Measurements from ENCODE around the gene IL16.

IL16 gene

DNA sequence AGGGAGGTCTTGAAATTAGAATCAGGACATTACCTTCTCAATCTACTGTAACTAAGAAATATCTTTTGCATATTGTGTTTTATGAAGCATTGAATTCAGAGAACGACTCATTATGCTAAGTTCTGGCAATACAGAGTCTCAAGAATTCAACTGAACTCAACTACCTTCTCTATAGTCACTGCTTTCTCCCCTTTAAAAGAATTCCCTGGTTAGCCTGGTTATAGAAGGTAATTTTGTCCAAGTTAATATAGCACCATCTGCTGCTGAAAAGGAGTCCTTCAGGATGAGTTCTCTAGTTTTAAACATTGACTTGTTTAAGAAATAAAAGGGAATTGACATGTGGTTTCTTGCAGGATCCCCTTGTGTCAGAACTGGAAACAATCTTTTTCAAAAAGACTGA, 60.2 kb downstream of the IL16 start:
- H2AFZ ChIP-seq (ENCODE audit: low read depth): no peak overlapping the region
- no peak overlapping the region for H3K27ac ChIP-seq
- no peaks in the 10 kb centered on the region for H4K20me1 ChIP-seq (ENCODE audit: insufficient read depth)
- H3K4me1 ChIP-seq (ENCODE audit: low read depth, poor library complexity, severe bottlenecking): no peaks in the 10 kb centered on the region
- TF ChIP-seq, protein P1, sequence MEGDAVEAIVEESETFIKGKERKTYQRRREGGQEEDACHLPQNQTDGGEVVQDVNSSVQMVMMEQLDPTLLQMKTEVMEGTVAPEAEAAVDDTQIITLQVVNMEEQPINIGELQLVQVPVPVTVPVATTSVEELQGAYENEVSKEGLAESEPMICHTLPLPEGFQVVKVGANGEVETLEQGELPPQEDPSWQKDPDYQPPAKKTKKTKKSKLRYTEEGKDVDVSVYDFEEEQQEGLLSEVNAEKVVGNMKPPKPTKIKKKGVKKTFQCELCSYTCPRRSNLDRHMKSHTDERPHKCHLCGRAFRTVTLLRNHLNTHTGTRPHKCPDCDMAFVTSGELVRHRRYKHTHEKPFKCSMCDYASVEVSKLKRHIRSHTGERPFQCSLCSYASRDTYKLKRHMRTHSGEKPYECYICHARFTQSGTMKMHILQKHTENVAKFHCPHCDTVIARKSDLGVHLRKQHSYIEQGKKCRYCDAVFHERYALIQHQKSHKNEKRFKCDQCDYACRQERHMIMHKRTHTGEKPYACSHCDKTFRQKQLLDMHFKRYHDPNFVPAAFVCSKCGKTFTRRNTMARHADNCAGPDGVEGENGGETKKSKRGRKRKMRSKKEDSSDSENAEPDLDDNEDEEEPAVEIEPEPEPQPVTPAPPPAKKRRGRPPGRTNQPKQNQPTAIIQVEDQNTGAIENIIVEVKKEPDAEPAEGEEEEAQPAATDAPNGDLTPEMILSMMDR (conservative IDR thresholded peaks at IDR 0.05; ENCODE audit: low read depth, low read length): 0 out of 2 replicates have a peak, but pooled peaks have one; percentile 23
- no peak overlapping the region for H3K4me3 ChIP-seq (IDR thresholded peaks at IDR 0.05; ENCODE audit: insufficient read depth, low read depth, low read length)
- H3K36me3 ChIP-seq (ENCODE audit: insufficient read depth): no peaks in the 10 kb centered on the region
- no peak overlapping the region for H3K4me2 ChIP-seq
- no peaks in the 10 kb centered on the region for H3K79me2 ChIP-seq (ENCODE audit: insufficient read depth, low read depth)
- no peak overlapping the region for H3K9ac ChIP-seq
- no peaks in the 10 kb centered on the region for H3K27me3 ChIP-seq (ENCODE audit: insufficient read depth, low read depth)

DNA sequence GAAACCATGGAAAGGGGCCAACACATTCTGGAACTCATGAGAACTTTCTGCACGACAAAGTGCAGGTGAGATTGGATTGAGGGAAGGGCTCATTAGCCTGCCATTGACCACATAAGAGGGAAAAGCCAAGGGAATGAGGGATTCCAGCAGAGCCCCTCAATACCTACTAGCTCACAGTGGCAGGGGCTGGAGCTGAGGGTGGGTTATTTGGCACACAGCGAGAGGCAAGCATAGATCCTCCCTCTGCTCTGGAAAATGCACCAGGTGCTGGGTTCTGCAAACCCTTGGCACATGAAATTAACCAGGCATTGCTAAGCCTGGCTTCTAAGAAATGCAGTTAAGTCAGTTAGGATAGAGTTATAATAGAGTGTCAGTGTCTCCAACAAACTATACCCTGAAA, 60.8 kb downstream of the IL16 start:
- Histone ChIP-seq H3K4me3 (IDR thresholded peaks at IDR 0.05; ENCODE audit: insufficient read depth, low read depth, low read length) (no peak overlapping the region), H2AFZ (ENCODE audit: low read depth) (no peak overlapping the region), H3K9ac (no peak overlapping the region), H4K20me1 (ENCODE audit: insufficient read depth) (no peaks in the 10 kb centered on the region), H3K4me2 (no peak overlapping the region), H3K27ac (no peak overlapping the region), H3K4me1 (ENCODE audit: low read depth, poor library complexity, severe bottlenecking) (no peaks in the 10 kb centered on the region), H3K79me2 (ENCODE audit: insufficient read depth, low read depth) (no peaks in the 10 kb centered on the region), H3K27me3 (ENCODE audit: insufficient read depth, low read depth) (no peaks in the 10 kb centered on the region), H3K36me3 (ENCODE audit: insufficient read depth) (no peaks in the 10 kb centered on the region)
- TF ChIP-seq, protein P1 (conservative IDR thresholded peaks at IDR 0.05; ENCODE audit: low read depth, low read length): no peak

DNA sequence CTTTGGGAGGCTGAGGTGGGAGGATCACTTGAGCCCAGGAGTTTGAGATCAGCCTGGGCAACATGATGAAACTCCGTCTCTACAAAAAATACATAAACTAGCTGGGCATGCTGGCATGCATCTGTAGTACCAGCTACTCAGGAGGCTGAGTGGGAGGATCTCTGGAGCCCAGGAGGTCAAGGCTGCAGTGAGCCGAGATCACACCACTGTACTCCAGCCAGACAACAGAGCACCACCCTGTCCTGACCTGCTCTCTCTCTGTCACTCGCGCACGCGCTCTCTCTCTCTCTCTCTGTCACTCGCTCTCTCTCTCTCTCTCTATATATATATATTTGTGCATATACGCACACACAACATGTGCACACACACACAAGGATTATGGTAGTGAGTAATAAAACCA, 61.8 kb downstream of the IL16 start:
- Histone ChIP-seq H3K4me1 (ENCODE audit: low read depth, poor library complexity, severe bottlenecking) (no peaks in the 10 kb centered on the region), H3K79me2 (ENCODE audit: insufficient read depth, low read depth) (no peaks in the 10 kb centered on the region), H3K4me3 (IDR thresholded peaks at IDR 0.05; ENCODE audit: insufficient read depth, low read depth, low read length) (no peak overlapping the region), H4K20me1 (ENCODE audit: insufficient read depth) (no peaks in the 10 kb centered on the region), H3K27ac (no peak overlapping the region), H2AFZ (ENCODE audit: low read depth) (no peak overlapping the region), H3K27me3 (ENCODE audit: insufficient read depth, low read depth) (no peaks in the 10 kb centered on the region), H3K4me2 (no peak overlapping the region), H3K9ac (no peak overlapping the region), H3K36me3 (ENCODE audit: insufficient read depth) (no peaks in the 10 kb centered on the region)
- TF ChIP-seq, protein P1 (conservative IDR thresholded peaks at IDR 0.05; ENCODE audit: low read depth, low read length): no peak

DNA sequence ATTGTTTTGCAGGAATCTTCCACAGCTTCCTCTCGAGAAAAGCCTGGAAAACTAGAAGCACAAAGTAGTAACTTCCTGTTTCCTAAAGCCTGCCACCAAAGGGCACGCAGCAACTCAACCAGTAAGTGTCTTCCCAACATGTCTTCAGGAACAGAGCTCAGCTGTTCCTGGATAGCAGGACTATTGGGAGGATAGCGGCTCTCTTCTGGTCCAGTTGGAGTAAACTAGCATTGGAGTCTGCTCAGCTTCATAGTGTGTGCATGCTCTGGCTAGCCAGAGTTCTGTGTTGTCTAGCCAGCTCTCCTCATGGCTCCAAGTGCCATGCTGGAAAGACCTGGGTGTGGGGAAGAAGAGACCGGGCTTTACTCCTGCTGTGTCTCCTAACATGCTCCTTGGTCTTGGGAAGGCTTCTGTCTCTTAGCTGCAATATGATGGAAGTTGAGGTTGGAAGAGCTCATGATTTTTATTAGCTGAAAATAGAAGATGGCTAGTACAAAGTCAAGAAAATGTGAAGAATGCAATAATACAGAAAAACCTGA, 63.1 kb downstream of the IL16 start:
- no peaks in the 10 kb centered on the region for H3K27me3 ChIP-seq (ENCODE audit: insufficient read depth, low read depth)
- H2AFZ ChIP-seq (ENCODE audit: low read depth): no peak overlapping the region
- peaks cover 2% of the 10 kb centered on the region for H3K4me1 ChIP-seq (ENCODE audit: low read depth, poor library complexity, severe bottlenecking)
- no peak overlapping the region for H3K4me2 ChIP-seq
- H3K79me2 ChIP-seq (ENCODE audit: insufficient read depth, low read depth): no peaks in the 10 kb centered on the region
- no peaks in the 10 kb centered on the region for H4K20me1 ChIP-seq (ENCODE audit: insufficient read depth)
- no peak overlapping the region for H3K9ac ChIP-seq
- H3K36me3 ChIP-seq (ENCODE audit: insufficient read depth): no peaks in the 10 kb centered on the region
- TF ChIP-seq, protein P1 (conservative IDR thresholded peaks at IDR 0.05; ENCODE audit: low read depth, low read length): no peak
- no peak overlapping the region for H3K27ac ChIP-seq
- H3K4me3 ChIP-seq (IDR thresholded peaks at IDR 0.05; ENCODE audit: insufficient read depth, low read depth, low read length): no peak overlapping the region
